ENCODE results near the gene DHX57. TPM values are rescaled to one million over a fixed set of nuclear protein-coding genes. Genes with fewer than 3 reads are reported as not detected.

Gene DHX57
- polyA plus RNA-seq, 6 donors from 2014 or later: 7.2 to 13.2 (median 9.9) TPM

- DNase-seq (no peak), ATAC-seq (ENCODE audit: low read depth in 2 of 2) (no peak)
- H3K9me3 Mint-ChIP-seq: peaks cover 0 to 5% (median 2%) of the 10 kb centered on the region in 7 donors
- H3K27ac Mint-ChIP-seq: no peak overlapping the region
- no peaks in the 10 kb centered on the region for H3K36me3 Mint-ChIP-seq
- no peak overlapping the region for H3K4me3 Mint-ChIP-seq
- no peaks in the 10 kb centered on the region for H3K4me1 Mint-ChIP-seq
- H3K27me3 Mint-ChIP-seq: no peaks in the 10 kb centered on the region
Observed at GRCh38 chr2:38889045-38889444, 13.3 kb upstream of the DHX57 start.

- no peaks in the 10 kb centered on the region for H3K4me1 Mint-ChIP-seq
- no peak for DNase-seq
Observed at GRCh38 chr2:38887902-38888554, 12.3 kb upstream of the DHX57 start.

GRCh38 chr2:38887347-38887746, 11.6 kb upstream of the DHX57 start:
- Mint-ChIP-seq H3K4me1 (no peaks in the 10 kb centered on the region), H3K36me3 (no peaks in the 10 kb centered on the region), H3K4me3 (no peak overlapping the region), H3K27me3 (no peaks in the 10 kb centered on the region), H3K27ac (no peak overlapping the region), H3K9me3 (peaks cover 0 to 5% (median 2%) of the 10 kb centered on the region in 7 donors)
- DNase-seq (no peak), ATAC-seq (ENCODE audit: low read depth in 2 of 2) (no peak)

More at GRCh38 chr2:38887902-38888554, 12.3 kb upstream of the DHX57 start:
- Mint-ChIP-seq H3K27ac (no peak overlapping the region), H3K36me3 (no peaks in the 10 kb centered on the region), H3K27me3 (no peaks in the 10 kb centered on the region), H3K4me3 (no peak overlapping the region), H3K9me3 (peaks cover 0 to 5% (median 2%) of the 10 kb centered on the region in 7 donors)
- ATAC-seq (ENCODE audit: low read depth in 2 of 2): no peak

- Mint-ChIP-seq H3K27me3 (no peaks in the 10 kb centered on the region), H3K9me3 (peaks cover 0 to 5% (median 2%) of the 10 kb centered on the region in 7 donors), H3K4me3 (peak overlapping the region in 1 of 8 donors; percentile 5), H3K27ac (no peak overlapping the region), H3K4me1 (no peaks in the 10 kb centered on the region), H3K36me3 (no peaks in the 10 kb centered on the region)
- ATAC-seq (ENCODE audit: low read depth in 2 of 2) (no peak), DNase-seq (no peak)
Observed at GRCh38 chr2:38886063-38886462, 10.3 kb upstream of the DHX57 start.

GRCh38 chr2:38876407-38876806, 673 bp upstream of the DHX57 start:
- H3K27me3 Mint-ChIP-seq: no peaks in the 10 kb centered on the region
- peak overlapping the region; percentile 89 to 99 (median 98) for H3K4me3 Mint-ChIP-seq
- peaks cover 18 to 29% (median 22%) of the 10 kb centered on the region in 3 donors for H3K4me1 Mint-ChIP-seq
- H3K27ac Mint-ChIP-seq: peak overlapping the region in 5 of 6 donors; percentile 92 to 96 (median 94)
- peaks cover 11 to 15% of the 10 kb centered on the region in 2 donors for H3K36me3 Mint-ChIP-seq
- no peak for ATAC-seq (ENCODE audit: low read depth in 2 of 2)
- H3K9me3 Mint-ChIP-seq: peaks cover 0 to 11% (median 5%) of the 10 kb centered on the region in 7 donors
- no peak for DNase-seq

- Mint-ChIP-seq H3K27me3 (no peaks in the 10 kb centered on the region), H3K9me3 (peaks cover 2 to 16% (median 7%) of the 10 kb centered on the region in 7 donors), H3K36me3 (peaks cover 15 to 21% of the 10 kb centered on the region in 2 donors), H3K27ac (peak overlapping the region; percentile 92 to 96 (median 94)), H3K4me1 (peaks cover 18 to 29% (median 22%) of the 10 kb centered on the region in 3 donors), H3K4me3 (peak overlapping the region; percentile 89 to 99 (median 98))
- no peak for DNase-seq
- peak in 1 of 2 donors; percentile 0 for ATAC-seq (ENCODE audit: low read depth in 2 of 2)
Observed at GRCh38 chr2:38875227-38875575, 533 bp downstream of the DHX57 start.

- peaks cover 22 to 29% (median 22%) of the 10 kb centered on the region in 3 donors for H3K4me1 Mint-ChIP-seq
- peaks cover 6 to 22% (median 12%) of the 10 kb centered on the region in 7 donors for H3K9me3 Mint-ChIP-seq
Observed at GRCh38 chr2:38873763-38874162, 2.0 kb downstream of the DHX57 start.

GRCh38 chr2:38871432-38871831, 4.3 kb downstream of the DHX57 start:
- no peaks in the 10 kb centered on the region for H3K27me3 Mint-ChIP-seq
- DNase-seq (no peak), ATAC-seq (ENCODE audit: low read depth in 2 of 2) (no peak)
- H3K36me3 Mint-ChIP-seq: peaks cover 35 to 41% of the 10 kb centered on the region in 2 donors
- peaks cover 6 to 22% (median 12%) of the 10 kb centered on the region in 7 donors for H3K9me3 Mint-ChIP-seq
- H3K27ac Mint-ChIP-seq: no peak overlapping the region
- peaks cover 18 to 25% (median 18%) of the 10 kb centered on the region in 3 donors for H3K4me1 Mint-ChIP-seq
- H3K4me3 Mint-ChIP-seq: peak overlapping the region in 1 of 8 donors; percentile 72

More at GRCh38 chr2:38873763-38874162, 2.0 kb downstream of the DHX57 start:
- DNase-seq (no peak), ATAC-seq (ENCODE audit: low read depth in 2 of 2) (no peak)
- no peaks in the 10 kb centered on the region for H3K27me3 Mint-ChIP-seq
- H3K27ac Mint-ChIP-seq: peak overlapping the region in 1 of 6 donors; percentile 4
- peak overlapping the region in 4 of 8 donors; percentile 2 to 98 (median 78) for H3K4me3 Mint-ChIP-seq
- H3K36me3 Mint-ChIP-seq: peaks cover 24 to 34% of the 10 kb centered on the region in 2 donors

- peak overlapping the region in 2 of 6 donors; percentile 4 to 37 for H3K27ac Mint-ChIP-seq
- DNase-seq (no peak), ATAC-seq (ENCODE audit: low read depth in 2 of 2) (no peak)
- H3K27me3 Mint-ChIP-seq: no peaks in the 10 kb centered on the region
- H3K36me3 Mint-ChIP-seq: peaks cover 37 to 50% of the 10 kb centered on the region in 2 donors
- peaks cover 0 to 4% (median 0%) of the 10 kb centered on the region in 3 donors for H3K4me1 Mint-ChIP-seq
- H3K9me3 Mint-ChIP-seq: peaks cover 5 to 14% (median 10%) of the 10 kb centered on the region in 7 donors
- no peak overlapping the region for H3K4me3 Mint-ChIP-seq
Observed at GRCh38 chr2:38866773-38867443, 8.8 kb downstream of the DHX57 start.

- H3K27ac Mint-ChIP-seq: peak overlapping the region in 4 of 6 donors; percentile 3 to 82 (median 17)
- no peak overlapping the region for H3K4me3 Mint-ChIP-seq
- no peaks in the 10 kb centered on the region for H3K27me3 Mint-ChIP-seq
- no peaks in the 10 kb centered on the region for H3K4me1 Mint-ChIP-seq
- ATAC-seq (ENCODE audit: low read depth in 2 of 2) (no peak), DNase-seq (no peak)
- peaks cover 26 to 58% of the 10 kb centered on the region in 2 donors for H3K36me3 Mint-ChIP-seq
- no peaks in the 10 kb centered on the region for H3K9me3 Mint-ChIP-seq
Observed at GRCh38 chr2:38863061-38863695, 12.6 kb downstream of the DHX57 start.

- ATAC-seq (ENCODE audit: low read depth in 2 of 2): no peak
- Mint-ChIP-seq H3K4me1 (no peaks in the 10 kb centered on the region), H3K27me3 (no peaks in the 10 kb centered on the region), H3K27ac (no peak overlapping the region), H3K4me3 (no peak overlapping the region), H3K9me3 (no peaks in the 10 kb centered on the region), H3K36me3 (peaks cover 26 to 54% of the 10 kb centered on the region in 2 donors)
- no peak for DNase-seq
Observed at GRCh38 chr2:38862476-38862875, 13.3 kb downstream of the DHX57 start.

- DNase-seq (no peak), ATAC-seq (ENCODE audit: low read depth in 2 of 2) (no peak)
- H3K4me1 Mint-ChIP-seq: peaks cover 0 to 6% (median 0%) of the 10 kb centered on the region in 3 donors
- no peak overlapping the region for H3K27ac Mint-ChIP-seq
- no peak overlapping the region for H3K4me3 Mint-ChIP-seq
- peaks cover 34 to 40% of the 10 kb centered on the region in 2 donors for H3K36me3 Mint-ChIP-seq
- H3K9me3 Mint-ChIP-seq: no peaks in the 10 kb centered on the region
- H3K27me3 Mint-ChIP-seq: no peaks in the 10 kb centered on the region
Observed at GRCh38 chr2:38856165-38856564, 19.6 kb downstream of the DHX57 start.

- no peak for DNase-seq
- H3K27ac Mint-ChIP-seq: peak overlapping the region in 5 of 6 donors; percentile 39 to 78 (median 54)
- peaks cover 21 to 37% of the 10 kb centered on the region in 2 donors for H3K36me3 Mint-ChIP-seq
- no peaks in the 10 kb centered on the region for H3K27me3 Mint-ChIP-seq
- H3K4me1 Mint-ChIP-seq: peaks cover 6 to 20% (median 17%) of the 10 kb centered on the region in 3 donors
- no peaks in the 10 kb centered on the region for H3K9me3 Mint-ChIP-seq
- peak; percentile 56 to 73 for ATAC-seq (ENCODE audit: low read depth in 2 of 2)
- H3K4me3 Mint-ChIP-seq: no peak overlapping the region
Observed at GRCh38 chr2:38850045-38850444, 25.7 kb downstream of the DHX57 start.

Data from naive B cell (primary cell).